Stomach (tissue), 9 donors: ENCODE measurements around the gene URM1. TPM values are rescaled to one million over a fixed set of nuclear protein-coding genes. Genes with fewer than 3 reads are reported as not detected.

ENCODE experiments used
- DNase-seq, 2 donors: peaks; one replicate each; pipeline versions ENCODE4 v3.0.0 to v3.0.0-alpha.2; 2013 to 2019
- H3K27ac ChIP-seq, 5 donors: fragments of 200-600 bp in 4 of 5; sonication (generic) in 4 of 5; one replicate each; pipeline ENCODE4 v1.5.1; 2013 to 2019; ENCODE audit warnings: mild to moderate bottlenecking in 1 of 5, moderate library complexity in 1 of 5
- H3K27me3 ChIP-seq, 3 donors: fragments of 200-600 bp; sonication (generic); one replicate each; pipeline ENCODE4 v1.5.1; 2017 to 2019; ENCODE audit warnings: mixed run types in 1 of 3
- H3K36me3 ChIP-seq, 4 donors: fragments of 200-600 bp; sonication (generic); 1 replicate in 3 of 4; 2 replicates in 1 of 4; pipeline ENCODE4 v1.5.1; 2016 to 2019
- H3K4me1 ChIP-seq, 4 donors: fragments of 200-600 bp; sonication (generic); one replicate each; pipeline ENCODE4 v1.5.1; 2016 to 2019
- H3K4me3 ChIP-seq, 4 donors: fragments of 200-600 bp; sonication (generic) in 3 of 4; one replicate each; pipeline ENCODE4 v1.5.1; 2016 to 2019; ENCODE audit warnings: mild to moderate bottlenecking in 1 of 4
- H3K9me3 ChIP-seq, 4 donors: fragments of 200-600 bp; sonication (generic); one replicate each; pipeline ENCODE4 v1.5.1; 2016 to 2019
- CTCF ChIP-seq, 7 experiments: fragments of 450-650 bp in 4 of 7; fragments of 200-600 bp in 3 of 7; sonication (generic) in 3 of 7; IDR thresholded peaks; one replicate each; pipeline ENCODE4 v1.5.1; 2016 to 2019; ENCODE audit warnings: antibody characterized with exemption in 7 of 7, control low read depth in 2 of 7, mild to moderate bottlenecking in 1 of 7
- EP300 ChIP-seq: sonication (generic); formaldehyde crosslinking; IDR thresholded peaks from one replicate; pipeline ENCODE4 v1.6.1; 2017; ENCODE audit warnings: antibody characterized with exemption
- POLR2A ChIP-seq, 4 donors: fragments of 450-650 bp; IDR thresholded peaks; one replicate each; pipeline ENCODE4 v1.6.1; 2016; ENCODE audit warnings: antibody characterized with exemption in 4 of 4, control low read depth in 2 of 4, mild to moderate bottlenecking in 1 of 4, moderate library complexity in 1 of 4
- POLR2AphosphoS5 ChIP-seq, 3 donors: sonication (generic); formaldehyde crosslinking; IDR thresholded peaks; one replicate each; pipeline ENCODE4 v1.6.1; 2016; ENCODE audit warnings: antibody characterized with exemption in 3 of 3
- WGBS, 5 donors: extraction: QIAGEN DNeasy Blood & Tissue Kit in 3 of 5; methylation state at CpG; one replicate each; pipeline versions ENCODE4 v1.1.5 to v1.1.7; 2013 to 2018; 5-methylcytosine and 5-hydroxymethylcytosine counted together
- intact Hi-C: fragments of 100-400 bp; cut with DNase I; formaldehyde crosslinking; loops from one replicate; pipeline ENCODE4 v1.15.1; 2023; ENCODE audit warnings: low total_unique reads
- polyA plus RNA-seq, 3 donors: library from polyadenylated mRNA; stranded (reverse); fragments of 200-250 nt; gene quantifications; one replicate each; pipeline ENCODE4 v1.2.3, GENCODE V29; 2013
- total RNA-seq, 5 donors: library from RNA; depleted of rRNA; stranded (reverse); fragments of >200 nt; gene quantifications; one replicate each; pipeline versions ENCODE4 v1.1.0 to v1.2.3, GENCODE V29; 2014 to 2016
- donor health status: healthy with polysubstance abuse.
- donor health status: Bipolar disorder and iron deficiency.
- donor health status: healthy.

The URM1 gene
- total and polyA plus RNA-seq, 8 donors: 0.58 to 59.3 (median 25.9) TPM

- intact Hi-C loops: no loop called here
- peaks cover 0 to 13% (median 5%) of the 10 kb centered on the region in 4 donors for H3K4me1 ChIP-seq
- no peaks in the 10 kb centered on the region for H3K9me3 ChIP-seq
- DNase-seq: no peak
- TF ChIP-seq POLR2AphosphoS5 (IDR thresholded peaks at IDR 0.05) (no peak), POLR2A (IDR thresholded peaks at IDR 0.05) (no peak), CTCF (IDR thresholded peaks at IDR 0.05) (no peak), EP300 (no peak)
- no peak overlapping the region for H3K27ac ChIP-seq
- 79 to 87% (median 84%) methylated on average over 63 to 88 of the region's 88 CpGs for WGBS, 5 donors
- H3K4me3 ChIP-seq: no peak overlapping the region
- H3K27me3 ChIP-seq: peaks cover 0 to 45% (median 3%) of the 10 kb centered on the region in 3 donors
- peaks cover 28 to 61% (median 57%) of the 10 kb centered on the region in 4 donors for H3K36me3 ChIP-seq
Observed at GRCh38 chr9:128392302-128393144, 21.3 kb downstream of the URM1 start.

DNA sequence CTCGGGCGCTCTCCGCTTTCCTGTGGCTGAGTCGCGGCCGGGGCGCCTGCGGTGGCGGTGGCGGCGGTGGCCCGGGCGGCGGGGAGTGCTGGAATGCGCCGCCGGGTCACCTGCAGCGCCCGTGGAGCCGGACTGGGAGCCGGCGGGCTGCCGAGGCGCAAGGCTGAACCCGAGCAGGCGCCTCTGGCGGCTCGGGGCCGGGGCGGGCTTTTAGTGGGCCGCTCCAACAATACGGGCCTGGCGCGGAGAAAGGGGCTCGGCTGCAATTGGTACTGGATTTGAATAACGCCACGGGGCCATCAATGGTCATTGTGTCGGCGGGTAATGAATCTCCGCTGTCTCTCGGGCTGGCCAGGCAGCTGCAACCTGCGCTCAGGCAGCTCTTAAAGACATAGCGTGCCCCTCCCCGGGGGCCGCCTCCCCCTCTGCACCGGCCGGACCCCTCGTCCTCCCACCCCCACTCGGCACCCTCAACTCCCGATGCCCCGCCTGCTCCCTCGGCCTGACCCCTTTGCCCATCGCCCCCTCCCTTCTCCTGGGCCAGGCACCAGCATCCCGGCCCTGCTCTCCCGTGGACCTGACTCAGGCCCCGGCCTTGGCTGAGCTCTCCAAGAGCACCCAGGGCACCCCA, 22.1 kb downstream of the URM1 start:
- intact Hi-C loops: no loop called here
- Histone ChIP-seq H3K4me3 (no peak overlapping the region), H3K4me1 (peaks cover 0 to 14% (median 6%) of the 10 kb centered on the region in 4 donors), H3K27me3 (peaks cover 0 to 52% (median 3%) of the 10 kb centered on the region in 3 donors), H3K27ac (no peak overlapping the region), H3K36me3 (peaks cover 21 to 54% (median 50%) of the 10 kb centered on the region in 4 donors), H3K9me3 (no peaks in the 10 kb centered on the region)
- DNase-seq: no peak
- 61 to 69% (median 63%) methylated on average over 21 to 56 of the region's 56 CpGs for WGBS, 5 donors
- TF ChIP-seq POLR2AphosphoS5 (IDR thresholded peaks at IDR 0.05): no peak
- no peak for TF ChIP-seq CTCF (IDR thresholded peaks at IDR 0.05)
- no peak for TF ChIP-seq POLR2A (IDR thresholded peaks at IDR 0.05)
- TF ChIP-seq EP300: no peak

GRCh38 chr9:128393970-128394369, 22.8 kb downstream of the URM1 start:
- Histone ChIP-seq H3K27me3 (peaks cover 0 to 59% (median 3%) of the 10 kb centered on the region in 3 donors), H3K4me1 (peaks cover 0 to 14% (median 6%) of the 10 kb centered on the region in 4 donors), H3K36me3 (peaks cover 14 to 46% (median 43%) of the 10 kb centered on the region in 4 donors), H3K27ac (no peak overlapping the region), H3K9me3 (no peaks in the 10 kb centered on the region), H3K4me3 (no peak overlapping the region)
- no peak for TF ChIP-seq POLR2AphosphoS5 (IDR thresholded peaks at IDR 0.05)
- TF ChIP-seq CTCF (IDR thresholded peaks at IDR 0.05): no peak
- 38 to 47% (median 45%) methylated on average over 3 to 7 of the region's 7 CpGs for WGBS, 5 donors
- intact Hi-C loops: no loop called here
- DNase-seq: no peak

DNA sequence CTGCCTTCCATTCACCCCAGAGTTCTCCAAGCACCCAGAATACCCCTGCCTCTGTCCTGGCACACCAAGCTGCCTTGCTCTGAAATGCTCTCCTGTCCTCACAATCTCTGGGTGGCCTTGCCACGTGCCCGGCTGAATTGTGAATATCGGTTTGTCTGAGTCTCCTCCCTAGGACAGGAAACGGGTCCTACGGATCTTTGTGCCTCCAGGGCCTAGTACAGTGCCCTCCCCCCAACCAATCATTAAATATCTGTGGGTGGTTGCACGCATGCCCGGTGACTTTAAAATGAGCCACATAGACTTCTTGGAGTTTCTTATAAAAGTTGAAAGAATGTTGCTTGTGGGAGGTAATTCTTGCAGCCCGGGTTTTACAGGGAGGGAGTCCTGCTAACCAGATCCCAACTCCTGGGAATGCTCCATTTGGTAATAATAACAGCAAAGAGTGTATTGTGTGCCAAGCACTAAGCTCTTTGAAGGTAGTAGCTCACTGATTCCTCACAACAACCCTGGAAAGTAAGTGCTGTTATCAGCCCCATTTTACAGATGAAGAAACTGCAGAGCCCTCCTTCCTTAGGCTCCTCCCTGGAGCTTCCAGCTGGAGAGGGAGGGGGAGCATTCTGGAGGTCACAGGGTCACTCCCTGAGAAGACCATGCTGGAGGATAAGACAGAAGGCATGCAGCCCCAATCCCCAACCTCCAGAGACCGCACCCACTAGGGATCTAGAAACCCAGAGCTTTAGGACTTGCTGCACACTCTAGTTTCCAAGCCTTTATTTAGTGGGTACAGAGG, 23.4 kb downstream of the URM1 start:
- Histone ChIP-seq H3K36me3 (peaks cover 8 to 40% (median 37%) of the 10 kb centered on the region in 4 donors), H3K4me1 (peaks cover 0 to 14% (median 6%) of the 10 kb centered on the region in 4 donors), H3K4me3 (no peak overlapping the region), H3K27ac (no peak overlapping the region), H3K27me3 (peaks cover 0 to 64% (median 3%) of the 10 kb centered on the region in 3 donors), H3K9me3 (no peaks in the 10 kb centered on the region)
- TF ChIP-seq CTCF (IDR thresholded peaks at IDR 0.05) (no peak), POLR2A (IDR thresholded peaks at IDR 0.05) (no peak), POLR2AphosphoS5 (IDR thresholded peaks at IDR 0.05) (no peak), EP300 (no peak)
- intact Hi-C loops: no loop called here
- 42 to 57% (median 47%) methylated on average over 9 of the region's 9 CpGs for WGBS, 5 donors
- no peak for DNase-seq
